Neural progenitor cell (in vitro differentiated cells): ENCODE results near the gene GP9. TPM values are rescaled to one million over a fixed set of nuclear protein-coding genes. Genes with fewer than 3 reads are reported as not detected.
"Not testable (repeated sequence)": the region's sequence is repeated elsewhere in the genome, so short reads cannot be mapped to it uniquely, and the experiment has no call there.

Experiments used
- DNase-seq: peaks from one replicate; pipeline ENCODE4 v3.0.0-alpha.2; 2016; ENCODE audit warnings: low spot score
- H2AFZ ChIP-seq: fragments of 200-600 bp; sonication (generic); replicated peaks from 2 replicates; pipeline ENCODE4 v1.6.1; 2016; ENCODE audit warnings: antibody characterized with exemption
- H3F3A ChIP-seq: fragments of 200-600 bp; sonication (generic); 2 replicates; pipeline ENCODE4 v1.6.1; 2016; ENCODE audit warnings: antibody characterized with exemption, low read depth
- H3K27ac ChIP-seq: fragments of 200-600 bp; sonication (generic); 2 replicates; pipeline ENCODE4 v1.5.1; 2016; ENCODE audit warnings: mild to moderate bottlenecking
- H3K27me3 ChIP-seq: fragments of 200-600 bp; sonication (generic); 2 replicates; pipeline ENCODE4 v1.6.1; 2016; ENCODE audit warnings: mild to moderate bottlenecking, moderate library complexity
- H3K36me3 ChIP-seq: fragments of 200-600 bp; sonication (generic); 2 replicates; pipeline ENCODE4 v1.5.1; 2016
- H3K4me1 ChIP-seq: fragments of 200-600 bp; sonication (generic); 2 replicates; pipeline ENCODE4 v1.6.1; 2016; ENCODE audit warnings: mixed run types
- H3K4me2 ChIP-seq: fragments of 200-600 bp; sonication (generic); 2 replicates; pipeline ENCODE4 v1.6.1; 2016
- H3K4me3 ChIP-seq: fragments of 200-600 bp; sonication (generic); 2 replicates; pipeline ENCODE4 v1.5.1; 2016
- H3K79me2 ChIP-seq: fragments of 200-600 bp; sonication (generic); 2 replicates; pipeline ENCODE4 v1.6.1; 2016; ENCODE audit warnings: low read depth
- H3K9ac ChIP-seq: fragments of 200-600 bp; sonication (generic); 2 replicates; pipeline ENCODE4 v1.6.1; 2016
- H3K9me3 ChIP-seq: fragments of 200-600 bp; sonication (generic); 2 replicates; pipeline ENCODE4 v1.5.1; 2016; ENCODE audit warnings: low read depth
- H4K20me1 ChIP-seq: fragments of 200-600 bp; sonication (generic); 2 replicates; pipeline ENCODE4 v1.6.1; 2016; ENCODE audit warnings: low read depth
- H3K27ac Mint-ChIP-seq: 3 replicates; pipeline ENCODE4 v1.8.0; 2021; ENCODE audit warnings: mixed read lengths
- H3K27me3 Mint-ChIP-seq: 2 replicates; pipeline ENCODE4 v1.8.0; 2022; ENCODE audit warnings: low read depth, mild to moderate bottlenecking, inconsistent platforms, moderate library complexity, mixed read lengths; ENCODE audit not compliant: insufficient read depth
- H3K36me3 Mint-ChIP-seq: 3 replicates; pipeline ENCODE4 v1.8.0; 2021; ENCODE audit warnings: mixed read lengths
- H3K4me1 Mint-ChIP-seq: 3 replicates; pipeline ENCODE4 v1.8.0; 2021; ENCODE audit warnings: mixed read lengths
- H3K4me3 Mint-ChIP-seq: 3 replicates; pipeline ENCODE4 v1.8.0; 2021; ENCODE audit warnings: mild to moderate bottlenecking, moderate library complexity, mixed read lengths
- H3K9me3 Mint-ChIP-seq: 3 replicates; pipeline ENCODE4 v1.8.0; 2020; ENCODE audit warnings: mixed read lengths
- EZH2 ChIP-seq: fragments of 200-600 bp; sonication (generic); IDR thresholded peaks from 2 replicates; pipeline ENCODE4 v1.6.1; 2017; ENCODE audit warnings: antibody characterized with exemption, mild to moderate bottlenecking, moderate library complexity
- EZH2phosphoT487 ChIP-seq: fragments of 200-600 bp; sonication (generic); IDR thresholded peaks from 2 replicates; pipeline ENCODE4 v1.6.1; 2017; ENCODE audit warnings: antibody characterized with exemption
- total RNA-seq: library from RNA; depleted of rRNA; stranded (reverse); fragments of >200 nt; gene quantifications from 2 replicates; pipeline ENCODE4 v1.2.3, GENCODE V29; 2015; ENCODE audit warnings: low replicate concordance
- TF ChIP-seq, protein P1 (sequence below): fragments of 200-600 bp; sonication (generic); IDR thresholded peaks from 2 replicates; pipeline ENCODE4 v1.5.1; 2017; ENCODE audit warnings: antibody characterized with exemption, mild to moderate bottlenecking

GP9 gene
- total RNA-seq, 1 donor from 2014 or later: not detected

DNA sequence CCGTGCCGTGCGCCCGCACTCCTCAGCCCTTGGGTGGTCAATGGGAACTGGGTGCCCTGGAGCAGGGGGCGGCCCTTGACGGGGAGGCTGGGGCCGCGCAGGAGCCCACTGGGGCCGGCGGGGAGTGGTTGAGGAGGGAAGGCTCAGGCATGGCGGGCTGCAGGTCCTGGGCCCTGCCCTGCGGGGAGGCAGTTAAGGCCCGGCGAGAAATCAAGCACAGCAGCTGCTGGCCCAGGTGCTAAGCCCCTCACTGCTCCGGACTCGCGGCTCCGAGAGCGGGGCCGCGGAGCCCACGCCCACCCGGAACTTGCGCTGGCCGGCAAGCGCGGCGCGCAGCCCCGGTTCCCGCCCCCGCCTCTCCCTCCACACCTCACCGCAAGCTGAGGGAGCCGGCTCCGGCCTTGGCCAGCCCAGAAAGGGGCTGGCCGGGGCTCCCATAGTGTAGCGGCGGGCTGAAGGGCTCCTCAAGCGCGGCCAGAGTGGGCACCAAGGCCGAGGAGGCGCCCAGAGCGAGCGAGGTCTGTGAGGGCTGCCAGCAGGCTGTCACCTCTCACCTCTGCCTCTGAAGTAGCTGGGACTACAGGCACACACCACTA lies 7.8 kb downstream of the GP9 start:
- no peak for DNase-seq
- Histone ChIP-seq H3K9me3 (no peaks in the 10 kb centered on the region), H3K4me1 (no peaks in the 10 kb centered on the region), H3K4me2 (no peak overlapping the region), H3K79me2 (no peaks in the 10 kb centered on the region), H3F3A (no peaks in the 10 kb centered on the region), H3K27ac (no peak overlapping the region), H3K9ac (no peak overlapping the region), H3K36me3 (no peaks in the 10 kb centered on the region), H4K20me1 (no peaks in the 10 kb centered on the region), H3K27me3 (no peaks in the 10 kb centered on the region), H2AFZ (no peak overlapping the region), H3K4me3 (no peak overlapping the region)
- Mint-ChIP-seq H3K4me3 (no peak overlapping the region), H3K9me3 (no peaks in the 10 kb centered on the region), H3K27me3 (peaks cover 6% of the 10 kb centered on the region), H3K36me3 (no peaks in the 10 kb centered on the region), H3K27ac (no peak overlapping the region), H3K4me1 (no peaks in the 10 kb centered on the region)
- TF ChIP-seq, protein P1, sequence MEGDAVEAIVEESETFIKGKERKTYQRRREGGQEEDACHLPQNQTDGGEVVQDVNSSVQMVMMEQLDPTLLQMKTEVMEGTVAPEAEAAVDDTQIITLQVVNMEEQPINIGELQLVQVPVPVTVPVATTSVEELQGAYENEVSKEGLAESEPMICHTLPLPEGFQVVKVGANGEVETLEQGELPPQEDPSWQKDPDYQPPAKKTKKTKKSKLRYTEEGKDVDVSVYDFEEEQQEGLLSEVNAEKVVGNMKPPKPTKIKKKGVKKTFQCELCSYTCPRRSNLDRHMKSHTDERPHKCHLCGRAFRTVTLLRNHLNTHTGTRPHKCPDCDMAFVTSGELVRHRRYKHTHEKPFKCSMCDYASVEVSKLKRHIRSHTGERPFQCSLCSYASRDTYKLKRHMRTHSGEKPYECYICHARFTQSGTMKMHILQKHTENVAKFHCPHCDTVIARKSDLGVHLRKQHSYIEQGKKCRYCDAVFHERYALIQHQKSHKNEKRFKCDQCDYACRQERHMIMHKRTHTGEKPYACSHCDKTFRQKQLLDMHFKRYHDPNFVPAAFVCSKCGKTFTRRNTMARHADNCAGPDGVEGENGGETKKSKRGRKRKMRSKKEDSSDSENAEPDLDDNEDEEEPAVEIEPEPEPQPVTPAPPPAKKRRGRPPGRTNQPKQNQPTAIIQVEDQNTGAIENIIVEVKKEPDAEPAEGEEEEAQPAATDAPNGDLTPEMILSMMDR: no peak
- TF ChIP-seq EZH2: no peak
- no peak for TF ChIP-seq EZH2phosphoT487

DNA sequence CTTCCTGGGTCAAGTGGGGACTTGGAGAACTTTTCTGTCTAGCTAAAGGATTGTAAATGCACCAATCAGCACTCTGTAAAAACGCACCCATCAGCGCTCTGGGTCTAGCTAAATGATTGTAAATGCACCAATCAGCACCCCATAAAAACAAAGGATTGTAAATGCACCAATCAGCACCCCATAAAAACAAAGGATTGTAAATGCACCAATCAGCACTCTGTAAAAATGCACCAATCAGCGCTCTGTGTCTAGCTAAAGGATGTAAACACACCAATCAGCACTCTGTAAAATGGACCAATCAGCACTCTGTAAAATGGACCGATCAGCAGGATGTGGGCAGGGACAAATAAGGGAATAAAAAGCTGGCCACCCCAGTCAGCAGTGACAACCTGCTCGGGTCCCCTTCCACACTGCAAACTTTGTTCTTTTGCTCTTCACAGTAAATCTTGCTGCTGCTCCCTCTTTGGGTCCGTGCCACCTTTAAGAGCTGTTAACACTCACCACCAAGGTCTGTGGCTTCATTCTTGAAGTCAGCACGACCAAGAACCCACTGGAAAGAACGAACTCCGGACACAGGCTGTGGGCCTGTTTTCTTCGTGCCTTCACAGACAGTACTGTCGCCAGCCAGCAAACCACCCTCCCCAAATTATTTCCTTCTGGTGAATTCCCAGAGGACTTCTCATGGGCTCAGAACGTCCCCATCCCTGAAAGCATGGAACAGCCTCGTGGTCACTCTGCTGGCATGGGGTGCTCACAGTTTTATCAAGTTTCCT lies 8.9 kb downstream of the GP9 start:
- H4K20me1 ChIP-seq, H3K4me3 Mint-ChIP-seq, H3K9me3 Mint-ChIP-seq, H3F3A ChIP-seq, H3K36me3 Mint-ChIP-seq, H3K27me3 ChIP-seq, H2AFZ ChIP-seq, H3K4me3 ChIP-seq, H3K27ac Mint-ChIP-seq, H3K4me1 Mint-ChIP-seq, H3K4me2 ChIP-seq, H3K27me3 Mint-ChIP-seq, DNase-seq, H3K27ac ChIP-seq, H3K9ac ChIP-seq, H3K9me3 ChIP-seq, H3K36me3 ChIP-seq, H3K79me2 ChIP-seq, H3K4me1 ChIP-seq: not testable (repeated sequence)

DNA sequence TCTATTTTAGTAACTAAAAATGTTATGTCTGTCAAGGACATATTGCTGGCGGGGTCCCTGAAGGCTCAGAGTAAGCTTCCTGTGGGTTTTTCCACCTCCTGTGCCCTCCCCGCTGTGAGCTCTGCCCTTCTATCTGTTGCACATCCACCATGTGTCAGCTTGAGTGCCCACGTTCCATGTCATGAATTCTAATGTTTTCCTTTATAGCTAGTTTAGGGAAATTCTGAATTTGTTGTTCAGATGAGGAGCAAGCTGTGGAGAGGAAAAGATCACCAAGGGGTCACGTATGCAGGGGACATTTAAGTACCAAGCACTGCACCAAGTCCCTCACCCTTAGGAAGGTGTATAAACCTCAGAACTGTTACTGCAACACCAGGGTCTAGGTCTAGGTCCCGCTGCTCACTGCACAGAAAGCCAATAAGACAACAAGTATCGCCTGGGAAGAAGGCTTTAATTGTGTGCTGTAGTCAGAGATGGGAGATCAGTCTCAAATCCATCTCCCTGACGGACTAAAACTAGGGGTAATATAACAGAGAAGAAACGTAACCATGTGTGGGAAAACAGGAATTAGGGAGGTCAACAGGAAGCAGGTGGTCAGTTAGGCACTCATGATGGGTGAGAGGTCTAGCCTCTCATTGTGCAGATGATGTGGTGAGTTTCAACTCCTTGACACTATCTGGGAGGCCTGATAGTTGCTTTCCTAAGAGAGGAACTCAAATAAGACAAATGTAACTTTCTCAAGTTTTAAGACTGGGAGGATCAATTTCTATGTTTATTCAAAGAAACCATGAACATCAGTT lies 9.7 kb downstream of the GP9 start:
- no peaks in the 10 kb centered on the region for H3K27me3 ChIP-seq
- no peaks in the 10 kb centered on the region for H3K36me3 ChIP-seq
- H3K27ac ChIP-seq: no peak overlapping the region
- no peaks in the 10 kb centered on the region for H3K4me1 ChIP-seq
- H4K20me1 ChIP-seq: no peaks in the 10 kb centered on the region
- no peak overlapping the region for H3K9ac ChIP-seq
- H2AFZ ChIP-seq: no peak overlapping the region
- TF ChIP-seq EZH2phosphoT487 (no peak), EZH2 (no peak)
- TF ChIP-seq, protein P1: no peak
- Mint-ChIP-seq H3K36me3 (no peaks in the 10 kb centered on the region), H3K4me1 (no peaks in the 10 kb centered on the region), H3K27ac (no peak overlapping the region), H3K27me3 (peaks cover 2% of the 10 kb centered on the region), H3K4me3 (no peak overlapping the region), H3K9me3 (no peaks in the 10 kb centered on the region)
- no peak overlapping the region for H3K4me2 ChIP-seq
- DNase-seq: no peak
- H3K4me3 ChIP-seq: no peak overlapping the region
- H3F3A ChIP-seq: no peaks in the 10 kb centered on the region
- no peaks in the 10 kb centered on the region for H3K9me3 ChIP-seq
- no peaks in the 10 kb centered on the region for H3K79me2 ChIP-seq
